HepG2 (cell line): ENCODE results near the gene FBXL20. TPM values are rescaled to one million over a fixed set of nuclear protein-coding genes. Genes with fewer than 3 reads are reported as not detected.

ENCODE experiments used
- ATAC-seq: fragments of 200-7000 bp; cut with Tn5 transposase; 3 replicates; pipeline ENCODE4 v1.9.1; 2020; ENCODE audit warnings: mild to moderate bottlenecking, moderate library complexity
- BruUV-seq: library from RNA; stranded (reverse); fragments of 400-500 nt; replicated peaks from 2 replicates; lab custom pipeline; 2021; lab: Mats Ljungman, UMichigan
- CTCF ChIA-PET: fragments of 300-600 bp; formaldehyde crosslinking; extraction: SDS; loops from one replicate; lab custom pipeline; 2021; ENCODE audit warnings: low total read pairs, inconsistent platforms, low intra/inter-chr PET ratio; lab: Yijun Ruan, JAX
- POLR2A ChIA-PET: fragments of 350-600 bp; sonication (Branson Sonifier 250); formaldehyde crosslinking; loops from one replicate; lab custom pipeline; 2020; ENCODE audit warnings: antibody characterized with exemption, inconsistent platforms; lab: Yijun Ruan, JAX
- DNase-seq: peaks from one replicate; pipeline ENCODE4 v3.0.0-alpha.2; 2015; ENCODE audit warnings: low spot score
- FAIRE-seq: peaks from 3 replicates; lab custom pipeline; 2011; peaks lifted over from hg19 to GRCh38; lab: Jason Lieb, UNC
- H2AFZ ChIP-seq: one replicate; pipeline ENCODE4 v1.6.1; 2011; ENCODE audit warnings: low read length, inconsistent platforms
- H3K27ac ChIP-seq: fragments of 300-600 bp; 3 replicates; pipeline ENCODE4 v1.8.0; 2011; ENCODE audit warnings: mixed run types, mild to moderate bottlenecking, mixed read lengths, low read length, inconsistent platforms; ENCODE audit not compliant: insufficient read depth; ENCODE audit errors: extremely low read length
- H3K27me3 ChIP-seq, 2 experiments: fragments of 200-600 bp in 1 of 2; 2 replicates in 1 of 2; 3 replicates in 1 of 2; pipeline versions ENCODE4 v1.6.0 to v1.8.0; 2011; ENCODE audit warnings: low read length in 2 of 2, mild to moderate bottlenecking in 2 of 2, moderate library complexity in 2 of 2, inconsistent platforms in 1 of 2; ENCODE audit not compliant: insufficient read depth in 2 of 2, control insufficient read depth in 1 of 2
- H3K36me3 ChIP-seq, 2 experiments: fragments of 200-600 bp in 1 of 2; replicated peaks in 1 of 2; 2 replicates in 1 of 2; 3 replicates in 1 of 2; pipeline versions ENCODE4 v1.5.1 to v1.8.0; 2011; ENCODE audit warnings: low read length in 2 of 2, inconsistent platforms in 1 of 2; ENCODE audit not compliant: insufficient read depth in 2 of 2, control insufficient read depth in 1 of 2
- H3K4me1 ChIP-seq: 2 replicates; pipeline ENCODE4 v1.5.1; 2012; ENCODE audit warnings: low read length, inconsistent platforms; ENCODE audit not compliant: insufficient read depth
- H3K4me2 ChIP-seq: 2 replicates; pipeline ENCODE4 v1.6.0; 2011; ENCODE audit warnings: low read depth, low read length, inconsistent platforms
- H3K4me3 ChIP-seq, 3 experiments: fragments of 200-600 bp in 1 of 3; sonication (generic), shearing (Covaris generic) in 1 of 3; replicated peaks in 1 of 3; 2 replicates each; pipeline ENCODE4 v1.5.1; 2011 to 2016; ENCODE audit warnings: low read length in 3 of 3, inconsistent platforms in 2 of 3, low read depth in 2 of 3, mild to moderate bottlenecking in 2 of 3, control low read depth in 1 of 3, mixed read lengths in 1 of 3; ENCODE audit not compliant: insufficient read depth in 1 of 3
- H3K79me2 ChIP-seq: one replicate; pipeline ENCODE4 v1.6.1; 2011; ENCODE audit warnings: low read length, inconsistent platforms; ENCODE audit not compliant: insufficient read depth
- H3K9ac ChIP-seq: 2 replicates; pipeline ENCODE4 v1.6.0; 2011; ENCODE audit warnings: mild to moderate bottlenecking, low read depth, low read length, inconsistent platforms; ENCODE audit not compliant: insufficient read depth
- H3K9me3 ChIP-seq: 2 replicates; pipeline ENCODE4 v1.5.1; 2012; ENCODE audit warnings: mild to moderate bottlenecking, low read length
- H4K20me1 ChIP-seq: 2 replicates; pipeline ENCODE4 v1.6.0; 2011; ENCODE audit warnings: inconsistent platforms, mild to moderate bottlenecking, low read length, moderate library complexity; ENCODE audit not compliant: insufficient read depth
- BRCA1 ChIP-seq: sonication (generic); formaldehyde crosslinking; IDR thresholded peaks from 2 replicates; pipeline ENCODE4 v1.4.0; 2020; ENCODE audit warnings: missing genetic modification reagents
- CREB1 ChIP-seq, 2 experiments: fragments of 450-650 bp in 1 of 2; IDR thresholded peaks; 2 replicates each; pipeline ENCODE4 v1.6.1; 2016 to 2017; ENCODE audit warnings: control low read depth in 1 of 2, mild to moderate bottlenecking in 1 of 2, missing compliant biosample characterization in 1 of 2, missing genetic modification characterization in 1 of 2
- IRX3 ChIP-seq: sonication (generic); formaldehyde crosslinking; IDR thresholded peaks from 2 replicates; pipeline ENCODE4 v1.8.1; 2023; ENCODE audit warnings: mild to moderate bottlenecking, low read depth, missing genetic modification reagents, borderline replicate concordance
- PAF1 ChIP-seq: IDR thresholded peaks from 2 replicates; pipeline ENCODE4 v1.6.1; 2016; ENCODE audit warnings: missing genetic modification reagents, missing compliant biosample characterization
- TBX3 ChIP-seq: fragments of 450-650 bp; IDR thresholded peaks from 2 replicates; pipeline ENCODE4 v1.6.1; 2017; ENCODE audit warnings: antibody characterized with exemption, mild to moderate bottlenecking, inconsistent platforms, borderline replicate concordance
- ZEB1 ChIP-seq: IDR thresholded peaks from 2 replicates; pipeline ENCODE4 v1.6.1; 2012; ENCODE audit warnings: mild to moderate bottlenecking, low read depth, inconsistent platforms; ENCODE audit not compliant: insufficient replicate concordance
- ZNF20 ChIP-seq: sonication (generic); formaldehyde crosslinking; IDR thresholded peaks from 2 replicates; pipeline ENCODE4 v1.4.0; 2020; ENCODE audit warnings: mild to moderate bottlenecking, moderate library complexity, missing genetic modification reagents
- ZNF672 ChIP-seq: sonication (generic); formaldehyde crosslinking; IDR thresholded peaks from 2 replicates; pipeline ENCODE4 v1.8.1; 2022; ENCODE audit warnings: missing genetic modification reagents
- whole genome bisulfite sequencing: methylation state at CpG from one replicate; pipeline ENCODE4 v1.1.6; 2017; ENCODE audit warnings: low lambda C conversion rate; 5-methylcytosine and 5-hydroxymethylcytosine counted together
- in situ Hi-C: cut with HindIII; loops from 2 replicates; pipeline ENCODE4 v1.10.0; 2017; ENCODE audit warnings: low pct_unique_long_range_greater_than_20kb; ENCODE audit not compliant: extremely low pct_ligation_motif_present
- intact Hi-C: fragments of 100-400 bp; cut with micrococcal nuclease; formaldehyde crosslinking; loops from one replicate; pipeline ENCODE4 v1.10.0; 2022; ENCODE audit not compliant: unreplicated experiment
- polyA plus RNA-seq, 8 experiments: library from polyadenylated mRNA; depleted of rRNA in 3 of 8; stranded (reverse) in 7 of 8; unstranded in 1 of 8; fragments of >200 nt; fragmentation: Illumina TruSeq in 4 of 8; extraction: Trizol in 4 of 8; gene quantifications; 2 replicates each; pipeline versions ENCODE4 v1.2.1 to v1.2.3, GENCODE V29; 2011 to 2016; ENCODE audit warnings: low read depth in 4 of 8, missing spikeins in 1 of 8, mixed read lengths in 1 of 8; ENCODE audit not compliant: insufficient read depth in 1 of 8
- total RNA-seq, 5 experiments: library from RNA; depleted of rRNA; stranded (reverse); fragments of >200 nt; fragmentation: Illumina TruSeq; extraction: Trizol; gene quantifications; 2 replicates each; pipeline ENCODE4 v1.2.3, GENCODE V29; 2016; ENCODE audit warnings: low read depth in 1 of 5
- TF ChIP-seq, protein P1 (sequence below): sonication (generic); formaldehyde crosslinking; IDR thresholded peaks from 2 replicates; pipeline ENCODE4 v1.4.0; 2020; ENCODE audit warnings: missing genetic modification reagents, borderline replicate concordance
- TF ChIP-seq, protein P2 (sequence below): sonication (generic); formaldehyde crosslinking; IDR thresholded peaks from 2 replicates; pipeline ENCODE4 v1.5.0; 2020; ENCODE audit warnings: mild to moderate bottlenecking, missing genetic modification reagents
- TF ChIP-seq, protein P3 (sequence below): sonication (generic); formaldehyde crosslinking; IDR thresholded peaks from 2 replicates; pipeline ENCODE4 v1.5.0; 2020; ENCODE audit warnings: mild to moderate bottlenecking, missing genetic modification reagents, borderline replicate concordance

Gene FBXL20
- total and polyA plus RNA-seq, 2 of the 13 experiments (the other 11 are each of a cell fraction or from before 2014, with no cell fraction given), result 10.2 to 10.3 TPM

DNA sequence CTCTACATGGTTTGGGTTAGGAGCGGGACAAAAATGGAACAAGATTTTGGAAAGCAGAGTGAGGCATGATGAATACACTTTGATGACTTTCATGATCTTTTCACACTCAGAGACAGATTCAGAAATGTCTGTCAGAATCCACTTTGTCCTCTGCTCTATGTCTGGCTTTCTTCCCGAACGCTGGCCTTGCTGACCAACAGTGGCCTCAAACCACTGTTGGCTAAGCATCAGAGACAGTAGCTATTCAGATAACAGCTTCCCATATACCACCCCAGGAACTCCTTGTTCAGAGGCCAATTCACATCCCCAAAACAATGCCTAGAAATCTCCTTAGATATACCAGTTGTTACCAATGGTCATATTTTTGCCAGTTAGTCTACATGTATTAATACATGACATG lies 40.9 kb downstream of the FBXL20 start:
- no peaks in the 10 kb centered on the region for H3K36me3 ChIP-seq
- ATAC-seq (no peak), FAIRE-seq (no peak), DNase-seq (no peak)
- no peaks in the 10 kb centered on the region for H3K9me3 ChIP-seq
- no peak overlapping the region for H3K4me2 ChIP-seq
- ChIA-PET CTCF (no interaction called here), POLR2A (no interaction called here)
- peaks cover 20% of the 10 kb centered on the region for H3K4me1 ChIP-seq
- 84% methylated on average over 3 of the region's 3 CpGs for WGBS
- H3K27me3 ChIP-seq, result no peaks in the 10 kb centered on the region
- H3K4me3 ChIP-seq, result no peak overlapping the region
- peaks cover 17% of the 10 kb centered on the region; the same call in 1 of the 2 replicates for H4K20me1 ChIP-seq
- BruUV-seq, result no TSS peak
- no peak overlapping the region for H2AFZ ChIP-seq
- in situ Hi-C loops (no loop called here), intact Hi-C loops (loop anchor here (5.0 kb wide), 1 partner anchor 63 kb away; no protein-coding TSS in a partner anchor)
- no peak overlapping the region for H3K9ac ChIP-seq
- H3K79me2 ChIP-seq, result peaks cover 3% of the 10 kb centered on the region
- H3K27ac ChIP-seq, result no peak overlapping the region
- TF ChIP-seq, protein P1, sequence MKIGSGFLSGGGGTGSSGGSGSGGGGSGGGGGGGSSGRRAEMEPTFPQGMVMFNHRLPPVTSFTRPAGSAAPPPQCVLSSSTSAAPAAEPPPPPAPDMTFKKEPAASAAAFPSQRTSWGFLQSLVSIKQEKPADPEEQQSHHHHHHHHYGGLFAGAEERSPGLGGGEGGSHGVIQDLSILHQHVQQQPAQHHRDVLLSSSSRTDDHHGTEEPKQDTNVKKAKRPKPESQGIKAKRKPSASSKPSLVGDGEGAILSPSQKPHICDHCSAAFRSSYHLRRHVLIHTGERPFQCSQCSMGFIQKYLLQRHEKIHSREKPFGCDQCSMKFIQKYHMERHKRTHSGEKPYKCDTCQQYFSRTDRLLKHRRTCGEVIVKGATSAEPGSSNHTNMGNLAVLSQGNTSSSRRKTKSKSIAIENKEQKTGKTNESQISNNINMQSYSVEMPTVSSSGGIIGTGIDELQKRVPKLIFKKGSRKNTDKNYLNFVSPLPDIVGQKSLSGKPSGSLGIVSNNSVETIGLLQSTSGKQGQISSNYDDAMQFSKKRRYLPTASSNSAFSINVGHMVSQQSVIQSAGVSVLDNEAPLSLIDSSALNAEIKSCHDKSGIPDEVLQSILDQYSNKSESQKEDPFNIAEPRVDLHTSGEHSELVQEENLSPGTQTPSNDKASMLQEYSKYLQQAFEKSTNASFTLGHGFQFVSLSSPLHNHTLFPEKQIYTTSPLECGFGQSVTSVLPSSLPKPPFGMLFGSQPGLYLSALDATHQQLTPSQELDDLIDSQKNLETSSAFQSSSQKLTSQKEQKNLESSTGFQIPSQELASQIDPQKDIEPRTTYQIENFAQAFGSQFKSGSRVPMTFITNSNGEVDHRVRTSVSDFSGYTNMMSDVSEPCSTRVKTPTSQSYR (CRISPR knock-in tag), result no peak
- TF ChIP-seq BRCA1 (CRISPR knock-in tag), result no peak
- TF ChIP-seq CREB1 (IDR thresholded peaks at IDR 0.05), result no peak
- TF ChIP-seq CREB1 (CRISPR knock-in tag; IDR thresholded peaks at IDR 0.05), result no peak
- no peak for TF ChIP-seq ZEB1
- no peak for TF ChIP-seq IRX3
- TF ChIP-seq, protein P2, sequence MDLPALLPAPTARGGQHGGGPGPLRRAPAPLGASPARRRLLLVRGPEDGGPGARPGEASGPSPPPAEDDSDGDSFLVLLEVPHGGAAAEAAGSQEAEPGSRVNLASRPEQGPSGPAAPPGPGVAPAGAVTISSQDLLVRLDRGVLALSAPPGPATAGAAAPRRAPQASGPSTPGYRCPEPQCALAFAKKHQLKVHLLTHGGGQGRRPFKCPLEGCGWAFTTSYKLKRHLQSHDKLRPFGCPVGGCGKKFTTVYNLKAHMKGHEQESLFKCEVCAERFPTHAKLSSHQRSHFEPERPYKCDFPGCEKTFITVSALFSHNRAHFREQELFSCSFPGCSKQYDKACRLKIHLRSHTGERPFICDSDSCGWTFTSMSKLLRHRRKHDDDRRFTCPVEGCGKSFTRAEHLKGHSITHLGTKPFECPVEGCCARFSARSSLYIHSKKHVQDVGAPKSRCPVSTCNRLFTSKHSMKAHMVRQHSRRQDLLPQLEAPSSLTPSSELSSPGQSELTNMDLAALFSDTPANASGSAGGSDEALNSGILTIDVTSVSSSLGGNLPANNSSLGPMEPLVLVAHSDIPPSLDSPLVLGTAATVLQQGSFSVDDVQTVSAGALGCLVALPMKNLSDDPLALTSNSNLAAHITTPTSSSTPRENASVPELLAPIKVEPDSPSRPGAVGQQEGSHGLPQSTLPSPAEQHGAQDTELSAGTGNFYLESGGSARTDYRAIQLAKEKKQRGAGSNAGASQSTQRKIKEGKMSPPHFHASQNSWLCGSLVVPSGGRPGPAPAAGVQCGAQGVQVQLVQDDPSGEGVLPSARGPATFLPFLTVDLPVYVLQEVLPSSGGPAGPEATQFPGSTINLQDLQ (CRISPR knock-in tag), result no peak
- no peak for TF ChIP-seq PAF1
- no peak for TF ChIP-seq ZNF672 (CRISPR knock-in tag)
- no peak for TF ChIP-seq ZNF20 (CRISPR knock-in tag)
- TF ChIP-seq, protein P3, sequence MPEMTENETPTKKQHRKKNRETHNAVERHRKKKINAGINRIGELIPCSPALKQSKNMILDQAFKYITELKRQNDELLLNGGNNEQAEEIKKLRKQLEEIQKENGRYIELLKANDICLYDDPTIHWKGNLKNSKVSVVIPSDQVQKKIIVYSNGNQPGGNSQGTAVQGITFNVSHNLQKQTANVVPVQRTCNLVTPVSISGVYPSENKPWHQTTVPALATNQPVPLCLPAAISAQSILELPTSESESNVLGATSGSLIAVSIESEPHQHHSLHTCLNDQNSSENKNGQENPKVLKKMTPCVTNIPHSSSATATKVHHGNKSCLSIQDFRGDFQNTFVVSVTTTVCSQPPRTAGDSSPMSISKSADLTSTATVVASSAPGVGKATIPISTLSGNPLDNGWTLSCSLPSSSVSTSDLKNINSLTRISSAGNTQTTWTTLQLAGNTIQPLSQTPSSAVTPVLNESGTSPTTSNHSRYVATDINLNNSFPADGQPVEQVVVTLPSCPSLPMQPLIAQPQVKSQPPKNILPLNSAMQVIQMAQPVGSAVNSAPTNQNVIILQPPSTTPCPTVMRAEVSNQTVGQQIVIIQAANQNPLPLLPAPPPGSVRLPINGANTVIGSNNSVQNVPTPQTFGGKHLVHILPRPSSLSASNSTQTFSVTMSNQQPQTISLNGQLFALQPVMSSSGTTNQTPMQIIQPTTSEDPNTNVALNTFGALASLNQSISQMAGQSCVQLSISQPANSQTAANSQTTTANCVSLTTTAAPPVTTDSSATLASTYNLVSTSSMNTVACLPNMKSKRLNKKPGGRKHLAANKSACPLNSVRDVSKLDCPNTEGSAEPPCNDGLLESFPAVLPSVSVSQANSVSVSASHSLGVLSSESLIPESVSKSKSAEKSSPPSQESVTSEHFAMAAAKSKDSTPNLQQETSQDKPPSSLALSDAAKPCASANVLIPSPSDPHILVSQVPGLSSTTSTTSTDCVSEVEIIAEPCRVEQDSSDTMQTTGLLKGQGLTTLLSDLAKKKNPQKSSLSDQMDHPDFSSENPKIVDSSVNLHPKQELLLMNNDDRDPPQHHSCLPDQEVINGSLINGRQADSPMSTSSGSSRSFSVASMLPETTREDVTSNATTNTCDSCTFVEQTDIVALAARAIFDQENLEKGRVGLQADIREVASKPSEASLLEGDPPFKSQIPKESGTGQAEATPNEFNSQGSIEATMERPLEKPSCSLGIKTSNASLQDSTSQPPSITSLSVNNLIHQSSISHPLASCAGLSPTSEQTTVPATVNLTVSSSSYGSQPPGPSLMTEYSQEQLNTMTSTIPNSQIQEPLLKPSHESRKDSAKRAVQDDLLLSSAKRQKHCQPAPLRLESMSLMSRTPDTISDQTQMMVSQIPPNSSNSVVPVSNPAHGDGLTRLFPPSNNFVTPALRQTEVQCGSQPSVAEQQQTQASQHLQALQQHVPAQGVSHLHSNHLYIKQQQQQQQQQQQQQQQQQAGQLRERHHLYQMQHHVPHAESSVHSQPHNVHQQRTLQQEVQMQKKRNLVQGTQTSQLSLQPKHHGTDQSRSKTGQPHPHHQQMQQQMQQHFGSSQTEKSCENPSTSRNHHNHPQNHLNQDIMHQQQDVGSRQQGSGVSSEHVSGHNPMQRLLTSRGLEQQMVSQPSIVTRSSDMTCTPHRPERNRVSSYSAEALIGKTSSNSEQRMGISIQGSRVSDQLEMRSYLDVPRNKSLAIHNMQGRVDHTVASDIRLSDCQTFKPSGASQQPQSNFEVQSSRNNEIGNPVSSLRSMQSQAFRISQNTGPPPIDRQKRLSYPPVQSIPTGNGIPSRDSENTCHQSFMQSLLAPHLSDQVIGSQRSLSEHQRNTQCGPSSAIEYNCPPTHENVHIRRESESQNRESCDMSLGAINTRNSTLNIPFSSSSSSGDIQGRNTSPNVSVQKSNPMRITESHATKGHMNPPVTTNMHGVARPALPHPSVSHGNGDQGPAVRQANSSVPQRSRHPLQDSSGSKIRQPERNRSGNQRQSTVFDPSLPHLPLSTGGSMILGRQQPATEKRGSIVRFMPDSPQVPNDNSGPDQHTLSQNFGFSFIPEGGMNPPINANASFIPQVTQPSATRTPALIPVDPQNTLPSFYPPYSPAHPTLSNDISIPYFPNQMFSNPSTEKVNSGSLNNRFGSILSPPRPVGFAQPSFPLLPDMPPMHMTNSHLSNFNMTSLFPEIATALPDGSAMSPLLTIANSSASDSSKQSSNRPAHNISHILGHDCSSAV, result no peak
- no peak for TF ChIP-seq TBX3
